Suprapubic skin (tissue), 4 donors: ENCODE measurements around the gene CADPS.

Experiments
- EP300 ChIP-seq: sonication (generic); formaldehyde crosslinking; IDR thresholded peaks from one replicate; pipeline ENCODE4 v1.6.1; 2017; ENCODE audit warnings: antibody characterized with exemption
- POLR2A ChIP-seq, 2 donors: fragments of 450-650 bp; IDR thresholded peaks; one replicate each; pipeline ENCODE4 v1.6.1; 2017; ENCODE audit warnings: antibody characterized with exemption in 2 of 2, mild to moderate bottlenecking in 2 of 2, moderate library complexity in 2 of 2
- POLR2AphosphoS5 ChIP-seq, 3 donors: sonication (generic); formaldehyde crosslinking; IDR thresholded peaks; one replicate each; pipeline ENCODE4 v1.6.1; 2017; ENCODE audit warnings: antibody characterized with exemption in 3 of 3
- TF ChIP-seq, protein P1 (sequence below), 2 donors: fragments of 200-600 bp in 1 of 2; fragments of 450-650 bp in 1 of 2; sonication (generic) in 1 of 2; IDR thresholded peaks; one replicate each; pipeline ENCODE4 v1.5.1; 2016 to 2019; ENCODE audit warnings: antibody characterized with exemption in 2 of 2, mild to moderate bottlenecking in 1 of 2, moderate library complexity in 1 of 2

DNA sequence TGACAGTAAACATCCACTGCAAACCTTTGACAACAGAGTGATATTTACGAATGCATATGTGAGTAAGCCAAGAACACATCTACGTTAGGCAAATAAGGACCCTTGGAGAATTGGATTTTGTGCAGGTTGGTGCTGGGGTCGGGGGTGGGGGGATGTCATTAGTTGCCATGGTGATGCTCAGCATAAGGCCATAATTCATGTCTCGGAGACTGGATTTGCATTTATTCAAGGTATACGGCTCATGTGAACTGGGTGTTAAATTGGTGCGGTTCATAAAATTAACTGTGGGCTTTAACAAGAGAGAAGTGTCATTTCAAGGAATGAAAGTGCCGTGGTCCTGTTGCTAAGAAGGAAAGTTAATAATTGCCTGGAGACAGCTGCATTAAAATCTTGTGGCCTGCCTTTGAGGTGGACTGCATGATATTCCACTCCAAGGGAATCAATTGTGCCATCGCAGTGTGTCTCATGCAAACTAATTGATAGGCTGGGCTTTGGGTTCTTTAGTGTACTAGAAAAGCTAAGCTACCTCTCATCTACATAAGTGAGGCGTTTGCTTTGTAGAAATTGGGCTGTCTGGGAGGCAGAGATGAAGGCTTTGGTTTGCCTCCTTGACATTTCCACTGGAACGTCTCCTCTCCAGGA is 273.0 kb downstream of the CADPS start:
- TF ChIP-seq, protein P1, sequence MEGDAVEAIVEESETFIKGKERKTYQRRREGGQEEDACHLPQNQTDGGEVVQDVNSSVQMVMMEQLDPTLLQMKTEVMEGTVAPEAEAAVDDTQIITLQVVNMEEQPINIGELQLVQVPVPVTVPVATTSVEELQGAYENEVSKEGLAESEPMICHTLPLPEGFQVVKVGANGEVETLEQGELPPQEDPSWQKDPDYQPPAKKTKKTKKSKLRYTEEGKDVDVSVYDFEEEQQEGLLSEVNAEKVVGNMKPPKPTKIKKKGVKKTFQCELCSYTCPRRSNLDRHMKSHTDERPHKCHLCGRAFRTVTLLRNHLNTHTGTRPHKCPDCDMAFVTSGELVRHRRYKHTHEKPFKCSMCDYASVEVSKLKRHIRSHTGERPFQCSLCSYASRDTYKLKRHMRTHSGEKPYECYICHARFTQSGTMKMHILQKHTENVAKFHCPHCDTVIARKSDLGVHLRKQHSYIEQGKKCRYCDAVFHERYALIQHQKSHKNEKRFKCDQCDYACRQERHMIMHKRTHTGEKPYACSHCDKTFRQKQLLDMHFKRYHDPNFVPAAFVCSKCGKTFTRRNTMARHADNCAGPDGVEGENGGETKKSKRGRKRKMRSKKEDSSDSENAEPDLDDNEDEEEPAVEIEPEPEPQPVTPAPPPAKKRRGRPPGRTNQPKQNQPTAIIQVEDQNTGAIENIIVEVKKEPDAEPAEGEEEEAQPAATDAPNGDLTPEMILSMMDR (IDR thresholded peaks at IDR 0.05), result no peak
- TF ChIP-seq EP300, result no peak
- TF ChIP-seq POLR2A (IDR thresholded peaks at IDR 0.05), result no peak
- no peak for TF ChIP-seq POLR2AphosphoS5 (IDR thresholded peaks at IDR 0.05)
